HCEC 1CT (cell line): ENCODE results near the gene ACTL6B.

ENCODE experiments used
- DNase-seq: peaks from one replicate; pipeline ENCODE4 v3.0.0-alpha.2; 2017

The ACTL6B gene

GRCh38 chr7:100683659-100684533 lies 27.6 kb upstream of the ACTL6B start:
- DNase-seq, result no peak

- DNase-seq, result no peak
Observed at GRCh38 chr7:100682991-100683658, 26.9 kb upstream of the ACTL6B start.

- DNase-seq, result no peak
Observed at GRCh38 chr7:100682228-100682741, 26.0 kb upstream of the ACTL6B start.

GRCh38 chr7:100681491-100682227 lies 25.4 kb upstream of the ACTL6B start:
- no peak for DNase-seq

- no peak for DNase-seq
Observed at GRCh38 chr7:100680576-100681271, 24.5 kb upstream of the ACTL6B start.

- peak; percentile 33 for DNase-seq
Observed at GRCh38 chr7:100679927-100680575, 23.8 kb upstream of the ACTL6B start.

- no peak for DNase-seq
Observed at GRCh38 chr7:100679129-100679926, 23.1 kb upstream of the ACTL6B start.

- DNase-seq, result no peak
Observed at GRCh38 chr7:100678291-100678984, 22.2 kb upstream of the ACTL6B start.

- DNase-seq, result no peak
Observed at GRCh38 chr7:100677308-100678267, 21.3 kb upstream of the ACTL6B start.

GRCh38 chr7:100676501-100677306 lies 20.5 kb upstream of the ACTL6B start:
- DNase-seq, result no peak

GRCh38 chr7:100675581-100676350 lies 19.5 kb upstream of the ACTL6B start:
- DNase-seq, result peak; percentile 50

GRCh38 chr7:100675105-100675451 lies 18.8 kb upstream of the ACTL6B start:
- peak; percentile 12 for DNase-seq

- no peak for DNase-seq
Observed at GRCh38 chr7:100674411-100675104, 18.3 kb upstream of the ACTL6B start.

GRCh38 chr7:100673942-100674410 lies 17.7 kb upstream of the ACTL6B start:
- peak; percentile 47 for DNase-seq

- DNase-seq, result peak; percentile 97
Observed at GRCh38 chr7:100673302-100673941, 17.2 kb upstream of the ACTL6B start, which contains the start of gene GNB2. GNB2 (plus strand) TSS chr7:100673740; CDS start chr7:100676266, 2,526 bp downstream.
